GM10248 (cell line): Measurements from ENCODE around the gene DLGAP5.

Source experiments
- CTCF ChIA-PET: fragments of 300-600 bp; sonication (Branson Sonifier 250); formaldehyde crosslinking; extraction: SDS; loops from one replicate; lab custom pipeline; 2021; ENCODE audit warnings: antibody characterized with exemption; lab: Yijun Ruan, JAX
- POLR2A ChIA-PET: fragments of 350-650 bp; sonication (Branson Sonifier 250); formaldehyde crosslinking; extraction: SDS; loops from one replicate; lab custom pipeline; 2020; ENCODE audit warnings: antibody characterized with exemption; lab: Yijun Ruan, JAX
- DNase-seq: peaks from one replicate; pipeline ENCODE4 v3.0.0; 2012; ENCODE audit errors: extremely low spot score
- CTCF ChIP-seq: IDR thresholded peaks from 2 replicates; pipeline ENCODE4 v1.5.1; 2012; ENCODE audit warnings: mild to moderate bottlenecking, low read depth; ENCODE audit errors: extremely low read depth, missing control alignments, control extremely low read depth

The DLGAP5 gene

GRCh38 chr14:55128386-55129085, 62.8 kb downstream of the DLGAP5 start:
- no peak for TF ChIP-seq CTCF
- POLR2A ChIA-PET = no interaction called here
- CTCF ChIA-PET = interaction anchor here (0.9 to 2.7 kb wide), 4 partner anchors 9 to 77 kb away, joined by 3 to 9 read pairs (median 6); partner anchors contain the start of gene MAPK1IP1L
- DNase-seq = no peak

GRCh38 chr14:55127460-55127951, 63.9 kb downstream of the DLGAP5 start:
- no peak for TF ChIP-seq CTCF
- ChIA-PET POLR2A (no interaction called here), CTCF (interaction anchor here (0.9 to 1.5 kb wide), 2 partner anchors 10 to 76 kb away, joined by 3 to 5 read pairs; partner anchors contain the start of gene MAPK1IP1L)
- no peak for DNase-seq

- ChIA-PET CTCF (interaction anchor here (1.5 kb wide), 1 partner anchor 9 kb away, joined by 5 read pairs; no protein-coding TSS in a partner anchor), POLR2A (no interaction called here)
- DNase-seq = no peak
- TF ChIP-seq CTCF = no peak
Observed at GRCh38 chr14:55126932-55127459, 64.4 kb downstream of the DLGAP5 start.

- DNase-seq = no peak
- no peak for TF ChIP-seq CTCF
- ChIA-PET CTCF (interaction anchor here (1.2 to 1.5 kb wide), 2 partner anchors 8 to 23 kb away, joined by 4 to 5 read pairs; no protein-coding TSS in a partner anchor), POLR2A (no interaction called here)
Observed at GRCh38 chr14:55126034-55126433, 65.4 kb downstream of the DLGAP5 start.

GRCh38 chr14:55125403-55125802, 66.0 kb downstream of the DLGAP5 start:
- ChIA-PET POLR2A (no interaction called here), CTCF (interaction anchor here (0.9 to 1.5 kb wide), 3 partner anchors 22 to 36 kb away, joined by 3 to 4 read pairs (median 4); no protein-coding TSS in a partner anchor)
- TF ChIP-seq CTCF = no peak
- no peak for DNase-seq

- CTCF ChIA-PET = interaction anchor here (0.9 to 1.5 kb wide), 3 partner anchors 22 to 36 kb away, joined by 3 to 4 read pairs (median 4); no protein-coding TSS in a partner anchor
- no peak for DNase-seq
- TF ChIP-seq CTCF = no peak
- POLR2A ChIA-PET = no interaction called here
Observed at GRCh38 chr14:55124774-55125386, 66.5 kb downstream of the DLGAP5 start.
